Astrocyte of the cerebellum (primary cell): ENCODE data around the gene FAM83D.

ENCODE experiments used
- DNase-seq: peaks from one replicate; pipeline ENCODE4 v3.0.0-alpha.2; 2011; ENCODE audit warnings: low read depth
- H3K4me3 ChIP-seq: 2 replicates; pipeline ENCODE4 v1.5.1; 2011; ENCODE audit warnings: mild to moderate bottlenecking, low read depth, low read length, moderate library complexity
- CTCF ChIP-seq: IDR thresholded peaks from 2 replicates; pipeline ENCODE4 v1.5.1; 2012; ENCODE audit warnings: low read length, low read depth, moderate library complexity, mild to moderate bottlenecking; ENCODE audit errors: missing control alignments
- in situ Hi-C: cut with HindIII; loops from 2 replicates; pipeline ENCODE4 v1.10.0; 2017; ENCODE audit warnings: low sequenced_read_pairs

FAM83D gene

GRCh38 chr20:38895098-38895949 is 30.9 kb upstream of the FAM83D start:
- H3K4me3 ChIP-seq = no peak overlapping the region
- in situ Hi-C loops = no loop called here
- no peak for DNase-seq
- no peak for TF ChIP-seq CTCF

GRCh38 chr20:38896009-38896594 is 30.1 kb upstream of the FAM83D start:
- no peak for DNase-seq
- no peak for TF ChIP-seq CTCF
- H3K4me3 ChIP-seq = no peak overlapping the region
- in situ Hi-C loops = no loop called here

DNA sequence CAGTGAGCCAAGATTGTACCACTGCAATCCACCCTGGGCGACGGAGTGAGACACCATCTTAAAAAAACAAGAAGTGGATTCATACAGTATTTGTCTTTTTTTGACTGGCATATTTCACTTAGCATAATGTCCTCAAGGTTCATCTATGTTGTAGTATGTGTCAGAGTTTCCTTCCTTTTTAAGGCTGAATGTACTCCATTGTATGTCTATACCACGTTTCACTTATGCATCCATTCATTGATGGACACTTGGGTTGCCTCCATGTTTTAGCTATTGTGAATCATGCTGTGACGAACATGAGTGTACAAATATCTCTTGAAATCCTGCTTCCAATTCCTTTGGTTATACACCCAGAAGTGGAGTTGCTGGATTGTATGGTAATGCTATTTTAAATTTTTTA is 28.9 kb upstream of the FAM83D start:
- no peak for DNase-seq
- TF ChIP-seq CTCF = no peak
- in situ Hi-C loops = no loop called here
- no peak overlapping the region for H3K4me3 ChIP-seq

GRCh38 chr20:38900606-38901005 is 25.6 kb upstream of the FAM83D start:
- no peak for DNase-seq
- no peak overlapping the region for H3K4me3 ChIP-seq
- TF ChIP-seq CTCF = no peak
- in situ Hi-C loops = no loop called here

- in situ Hi-C loops = no loop called here
- no peak overlapping the region for H3K4me3 ChIP-seq
- no peak for TF ChIP-seq CTCF
- no peak for DNase-seq
Measured at GRCh38 chr20:38902601-38903000, 23.6 kb upstream of the FAM83D start.

GRCh38 chr20:38903335-38903734 is 22.9 kb upstream of the FAM83D start:
- DNase-seq = no peak
- TF ChIP-seq CTCF = no peak
- in situ Hi-C loops = no loop called here
- H3K4me3 ChIP-seq = no peak overlapping the region
